Superior temporal gyrus (tissue), 1 donor: Measurements from ENCODE around the gene TMEM82.
"Not testable (repeated sequence)": the region's sequence is repeated elsewhere in the genome, so short reads cannot be mapped to it uniquely, and the experiment has no call there.

Experiments
- DNase-seq: peaks from one replicate; pipeline ENCODE4 v3.0.0-alpha.2; 2016; ENCODE audit errors: extremely low spot score

TMEM82 gene

DNA sequence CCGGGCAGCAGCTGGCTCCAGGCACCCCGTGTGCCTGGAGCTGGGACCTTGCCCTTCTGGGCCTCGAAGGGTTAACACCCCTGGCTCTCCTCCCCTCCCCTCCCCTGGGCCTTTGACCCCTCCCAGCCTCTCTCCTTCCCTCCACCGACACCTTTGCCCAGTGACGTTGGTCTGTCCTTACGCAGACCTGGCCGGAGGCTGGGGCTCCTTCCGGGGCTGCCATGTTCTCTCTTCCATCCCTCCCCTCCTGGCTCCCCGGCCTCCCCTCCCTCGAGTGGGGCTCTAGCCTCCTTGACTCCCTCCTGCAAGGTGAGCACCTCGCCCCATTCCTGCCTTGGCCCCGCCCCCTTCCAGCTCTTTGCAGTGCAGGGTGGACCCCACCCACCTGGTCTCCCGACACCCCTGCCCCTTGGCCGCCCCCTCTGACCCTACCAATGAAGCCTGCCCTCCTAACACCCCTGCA lies at the start of gene TMEM82:
TMEM82 (plus strand) TSS at position 161 of the 463 bp plus-strand sequence; CDS start at position 222, 61 bp downstream.
- no peak for DNase-seq

DNA sequence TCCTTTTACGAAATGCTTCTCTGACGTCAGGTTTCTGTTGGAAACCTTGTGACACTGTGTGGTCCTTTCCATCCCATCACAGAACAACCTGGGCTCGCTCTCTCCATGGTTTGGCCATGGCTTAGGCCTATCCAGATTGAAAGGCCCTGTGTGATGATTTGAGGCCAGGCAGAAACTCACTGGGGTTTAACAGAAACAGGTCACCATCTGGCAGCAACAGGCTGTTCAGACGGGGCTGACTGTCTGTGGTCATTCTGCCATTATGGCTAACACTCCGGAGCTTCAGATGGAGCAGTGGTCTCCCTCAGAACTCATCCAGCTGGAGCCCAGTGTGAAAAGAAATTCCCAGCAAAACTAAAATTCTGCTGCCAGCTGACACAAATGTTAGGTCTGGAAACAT lies 48.9 kb upstream of the TMEM82 start:
- no peak for DNase-seq

GRCh38 chr1:15696956-15697521 lies 45.3 kb upstream of the TMEM82 start:
- DNase-seq = peak; percentile 62

DNA sequence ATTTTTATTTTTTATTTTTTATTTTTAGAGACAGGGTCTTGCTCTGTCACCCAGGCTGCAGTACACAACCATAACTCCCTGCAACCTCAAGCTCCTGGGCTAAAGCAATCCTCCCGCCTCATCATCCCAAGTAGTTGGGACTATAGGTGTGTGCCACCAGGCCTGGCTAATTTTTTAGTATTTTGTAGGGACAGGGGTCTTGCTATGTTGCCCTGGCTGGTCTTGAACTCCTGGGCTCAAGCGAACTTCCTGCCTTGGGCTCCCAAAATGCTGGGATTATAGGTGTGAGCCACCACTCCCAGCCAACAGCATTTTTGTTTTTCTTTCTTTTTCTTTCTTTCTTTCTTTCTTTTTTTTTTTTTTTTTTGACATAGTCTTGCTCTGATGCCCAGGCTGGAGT lies 44.1 kb upstream of the TMEM82 start:
- no peak for DNase-seq

DNA sequence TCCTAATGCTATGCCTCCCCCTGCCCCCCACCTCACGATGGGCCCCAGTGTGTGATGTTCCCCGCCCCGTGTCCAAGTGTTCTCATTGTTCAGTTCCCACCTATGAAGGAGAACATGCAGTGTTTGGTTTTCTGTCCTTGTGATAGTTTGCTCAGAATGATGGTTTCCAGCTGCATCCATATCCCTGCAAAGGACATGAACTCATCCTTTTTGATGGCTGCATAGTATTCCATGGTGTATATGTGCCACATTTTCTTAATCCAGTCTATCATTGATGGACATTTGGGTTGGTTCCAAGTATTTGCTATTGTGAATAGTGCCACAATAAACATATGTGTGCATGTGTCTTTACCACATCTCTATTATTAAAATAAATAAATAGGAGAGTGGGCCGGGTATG lies 43.0 kb upstream of the TMEM82 start:
- not testable (repeated sequence) for DNase-seq

GRCh38 chr1:15700508-15700907 lies 41.8 kb upstream of the TMEM82 start:
- DNase-seq = no peak

GRCh38 chr1:15701784-15702183 lies 40.5 kb upstream of the TMEM82 start:
- no peak for DNase-seq

GRCh38 chr1:15702722-15703550 lies 39.4 kb upstream of the TMEM82 start:
- no peak for DNase-seq

DNA sequence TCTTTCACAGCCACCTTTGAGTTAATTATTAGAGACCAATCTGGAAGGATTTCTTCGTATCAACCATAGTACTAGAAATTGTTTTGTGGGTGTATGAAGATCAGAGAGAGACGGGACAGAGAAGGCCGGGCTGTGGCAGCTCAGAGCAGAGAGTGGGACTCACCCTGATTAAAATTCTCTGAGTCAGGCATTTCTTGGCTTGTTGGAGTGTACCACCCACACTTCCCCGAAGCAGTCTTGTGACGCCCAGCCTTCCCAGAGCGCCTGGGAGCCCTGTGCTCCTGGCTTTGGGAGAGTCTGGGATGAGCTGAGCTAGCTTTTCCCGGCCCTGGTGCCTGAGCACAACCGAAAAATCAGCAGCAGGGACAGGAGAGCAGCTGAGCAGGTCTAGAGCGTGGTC lies 38.7 kb upstream of the TMEM82 start:
- DNase-seq = peak; percentile 82

- DNase-seq = no peak
Measured at GRCh38 chr1:15704526-15705183, 37.6 kb upstream of the TMEM82 start.

DNA sequence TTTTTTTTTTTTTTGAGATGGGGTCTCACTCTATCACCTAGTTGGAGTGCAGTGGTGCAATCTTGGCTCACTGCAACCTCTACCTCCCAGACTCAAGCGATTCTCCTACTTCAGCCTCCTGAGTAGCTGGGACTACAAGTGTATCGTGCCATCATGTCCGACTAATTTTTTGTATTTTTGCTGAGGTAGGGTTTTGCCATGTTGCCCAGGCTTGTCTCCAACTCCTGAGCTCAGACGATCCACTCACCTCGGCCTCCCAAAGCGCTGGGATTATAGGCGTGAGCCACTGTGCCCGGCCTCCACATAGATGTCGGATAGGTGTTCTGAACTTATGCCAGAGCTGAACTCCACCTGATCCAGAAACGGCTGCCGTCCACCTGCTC lies 37.1 kb upstream of the TMEM82 start:
- DNase-seq = no peak

GRCh38 chr1:15706751-15707150 lies 35.5 kb upstream of the TMEM82 start:
- no peak for DNase-seq

- no peak for DNase-seq
Measured at GRCh38 chr1:15707239-15707925, 34.9 kb upstream of the TMEM82 start.

DNA sequence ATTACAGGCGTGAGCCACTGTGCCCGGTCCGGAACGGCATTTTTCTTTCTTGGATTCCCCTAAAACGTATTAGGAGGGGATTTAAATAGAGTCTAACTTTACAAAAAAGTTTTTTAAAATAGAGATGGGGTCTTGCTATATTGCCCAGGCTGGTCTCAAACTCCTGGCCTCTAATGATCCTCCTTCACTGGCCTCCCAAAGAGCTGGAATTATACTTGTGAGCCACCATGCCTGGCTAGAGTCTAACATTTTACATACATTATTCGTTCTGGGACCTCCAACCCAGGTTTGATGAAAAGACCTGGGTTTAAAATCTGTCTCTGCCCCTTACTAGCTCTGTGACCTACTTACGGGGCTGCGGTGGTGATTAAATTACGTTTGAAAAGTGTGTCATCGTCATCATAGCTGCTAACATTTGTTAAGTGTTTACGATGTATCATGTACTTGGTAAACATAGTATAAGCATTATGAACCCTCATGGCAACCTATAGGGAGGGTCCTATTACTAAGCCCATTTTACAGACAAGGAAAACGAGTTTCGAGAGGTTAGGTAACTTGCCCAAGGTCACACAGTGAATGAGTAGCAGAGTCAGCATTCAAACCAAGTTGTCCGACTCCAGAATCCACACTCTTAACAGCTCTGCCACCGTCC lies 33.7 kb upstream of the TMEM82 start:
- no peak for DNase-seq

DNA sequence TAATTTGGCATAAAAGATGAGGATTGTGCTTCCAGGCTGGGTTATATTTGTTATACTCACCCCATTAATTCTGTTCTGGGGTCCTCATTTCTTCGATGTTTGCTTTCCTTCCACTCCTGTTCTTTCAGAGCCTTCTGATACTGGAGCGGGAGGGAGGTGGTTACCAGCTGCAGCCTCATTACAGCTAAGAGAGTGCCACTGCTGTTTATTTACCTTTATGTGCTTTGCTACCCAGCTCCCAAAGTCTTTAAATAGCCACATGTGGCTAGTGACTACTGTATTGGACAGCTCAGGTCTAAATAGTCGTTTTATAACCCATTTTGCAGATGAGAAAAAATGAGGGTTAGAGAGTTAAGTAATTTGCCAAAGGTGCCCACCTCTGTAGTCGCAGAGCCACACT lies 33.1 kb upstream of the TMEM82 start:
- no peak for DNase-seq

DNA sequence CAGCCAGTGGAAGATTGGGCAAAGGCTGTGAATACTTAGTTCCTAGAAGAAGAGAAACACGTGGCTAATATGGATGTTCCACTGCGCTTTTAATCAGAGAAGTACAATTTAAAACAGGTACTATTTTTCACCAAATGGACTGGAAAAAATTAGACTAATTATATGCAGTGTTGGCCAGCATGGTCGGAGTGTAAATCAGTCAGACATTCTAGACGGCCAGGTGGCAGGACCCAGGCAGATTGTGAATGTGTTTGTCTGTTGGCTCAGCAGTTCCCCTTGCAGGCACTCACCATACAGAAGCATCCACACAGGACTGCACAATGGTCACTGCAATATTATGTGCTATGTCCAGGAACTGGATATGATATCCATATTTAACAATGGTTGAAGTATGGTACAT lies 30.1 kb upstream of the TMEM82 start:
- DNase-seq = no peak

DNA sequence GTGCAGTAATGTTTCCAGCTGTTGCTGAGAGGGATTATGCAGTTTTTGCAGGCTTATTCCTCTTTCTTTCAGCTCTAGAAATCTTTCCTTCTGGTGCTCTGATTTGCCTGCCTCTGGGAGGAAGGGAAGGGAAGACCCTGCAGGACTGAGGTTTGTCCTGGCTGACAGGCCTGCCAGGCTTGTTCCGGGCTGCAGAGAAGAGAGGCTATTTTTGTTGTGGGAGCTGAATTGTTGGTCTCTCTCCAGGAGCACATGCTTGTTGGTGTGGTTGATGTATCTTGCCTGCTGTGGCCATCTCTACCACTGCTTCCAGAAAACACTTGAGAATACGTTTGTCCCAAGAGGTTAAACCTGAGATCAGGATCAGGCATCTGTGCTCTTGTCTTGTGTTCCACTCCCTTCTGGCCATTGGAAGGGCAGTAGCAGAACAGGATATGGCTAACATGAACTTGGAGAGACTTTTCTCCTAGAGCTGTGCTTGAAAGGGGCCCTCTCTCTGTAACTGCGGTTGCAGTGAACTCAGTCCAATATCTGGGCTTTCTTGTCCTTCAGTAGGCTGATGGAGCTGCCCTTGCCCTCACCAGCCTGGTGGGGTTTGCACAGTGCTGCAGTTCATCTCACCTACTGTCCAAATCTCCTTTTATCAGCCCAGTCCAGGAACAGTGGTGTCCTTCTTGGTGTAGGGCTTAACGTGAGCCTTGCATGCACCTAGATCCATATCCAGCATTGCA lies 27.7 kb upstream of the TMEM82 start:
- DNase-seq = peak; percentile 84

DNA sequence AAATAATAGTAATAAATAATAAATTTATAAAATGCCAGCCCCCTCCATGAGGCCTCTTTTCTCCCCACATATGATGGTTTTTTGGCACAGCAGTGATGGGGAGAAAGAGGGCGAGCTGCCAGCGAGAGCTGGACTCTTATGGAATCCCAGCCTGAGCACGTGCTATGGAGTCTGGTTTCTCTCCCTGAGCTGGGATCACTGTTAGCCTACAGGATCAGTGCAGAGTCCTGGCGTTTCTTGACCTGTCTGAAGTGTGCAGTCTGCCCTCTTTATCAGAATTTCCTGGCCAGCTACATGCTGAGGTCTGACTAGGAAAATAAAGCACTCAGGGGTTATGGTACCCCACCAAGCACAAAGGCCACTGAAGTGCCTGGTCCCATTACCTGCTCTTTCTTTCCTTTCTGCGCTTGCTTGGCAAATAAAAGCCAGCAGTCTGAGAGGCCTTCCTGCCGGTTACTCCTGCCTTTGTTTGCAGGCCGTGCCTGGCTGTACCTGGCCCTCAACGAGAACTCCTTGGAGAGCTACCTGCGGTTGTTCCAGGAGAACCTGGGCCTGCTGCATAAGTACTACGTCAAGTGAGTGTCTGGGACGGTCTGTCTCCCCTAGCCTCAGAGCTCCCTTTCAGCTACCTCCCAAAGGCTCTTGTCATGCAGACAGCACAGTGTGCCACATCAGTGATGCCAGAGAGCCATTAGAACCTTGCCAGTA lies 24.7 kb upstream of the TMEM82 start:
- no peak for DNase-seq

DNA sequence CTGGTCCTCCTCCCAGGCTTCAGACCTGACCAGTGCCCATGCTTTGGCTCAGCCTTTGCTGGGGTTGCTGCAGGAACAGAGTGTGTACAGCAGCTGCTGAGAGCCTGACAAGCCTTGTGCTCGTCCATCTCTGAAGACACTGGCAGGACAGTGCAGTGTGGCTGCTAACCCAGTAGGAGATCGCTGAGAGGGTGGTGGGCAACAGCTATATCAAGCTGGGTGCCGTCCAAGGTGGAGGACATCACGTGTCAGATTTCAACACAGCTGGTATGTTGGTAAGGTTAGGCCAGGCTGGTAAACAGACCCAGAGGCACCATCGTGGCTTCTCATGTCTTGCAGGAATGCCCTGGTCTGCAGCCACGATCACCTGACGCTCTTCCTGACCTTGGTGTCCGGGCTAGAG lies 24.1 kb upstream of the TMEM82 start:
- DNase-seq = no peak

- no peak for DNase-seq
Measured at GRCh38 chr1:15719381-15720120, 22.7 kb upstream of the TMEM82 start.
